Measurements from ENCODE around the gene TBATA.

DNA sequence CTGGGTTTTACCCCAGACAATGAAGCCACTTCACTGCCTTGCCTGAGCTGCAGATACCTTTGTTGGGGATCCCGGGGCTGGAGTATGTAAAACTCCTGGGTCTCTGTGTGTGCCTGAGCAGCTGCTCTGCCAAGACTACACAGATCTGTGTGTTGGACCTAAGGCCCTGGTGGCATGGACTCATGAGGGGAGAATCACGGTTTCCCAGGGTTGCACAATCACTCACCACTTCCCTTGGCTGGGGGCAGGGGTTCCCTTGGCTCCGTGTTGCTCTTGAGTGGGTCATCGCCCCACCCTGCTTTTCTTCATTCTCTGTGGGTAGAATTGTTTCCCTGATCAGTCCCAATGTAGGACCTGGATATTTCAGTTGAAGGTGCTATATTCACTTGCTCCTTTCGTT is 13.9 kb upstream of the TBATA start:
- TF ChIP-seq, protein P1, sequence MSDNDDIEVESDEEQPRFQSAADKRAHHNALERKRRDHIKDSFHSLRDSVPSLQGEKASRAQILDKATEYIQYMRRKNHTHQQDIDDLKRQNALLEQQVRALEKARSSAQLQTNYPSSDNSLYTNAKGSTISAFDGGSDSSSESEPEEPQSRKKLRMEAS (IDR thresholded peaks at IDR 0.05), result no peak
- no peak for TF ChIP-seq EP300 (IDR thresholded peaks at IDR 0.05; ENCODE audit: borderline replicate concordance in 1 of 2, low read depth in 2 of 2, low read length in 2 of 2)
- TF ChIP-seq SIN3A (conservative IDR thresholded peaks at IDR 0.05 in 1 of 2, IDR thresholded peaks at IDR 0.05 in 1 of 2; ENCODE audit: low read depth in 1 of 2, low read length in 2 of 2), result no peak
- TF ChIP-seq RNF2 (IDR thresholded peaks at IDR 0.05; ENCODE audit: borderline replicate concordance, low read depth, low read length, missing control alignments, poor library complexity, severe bottlenecking), result no peak
- TF ChIP-seq, protein P2, sequence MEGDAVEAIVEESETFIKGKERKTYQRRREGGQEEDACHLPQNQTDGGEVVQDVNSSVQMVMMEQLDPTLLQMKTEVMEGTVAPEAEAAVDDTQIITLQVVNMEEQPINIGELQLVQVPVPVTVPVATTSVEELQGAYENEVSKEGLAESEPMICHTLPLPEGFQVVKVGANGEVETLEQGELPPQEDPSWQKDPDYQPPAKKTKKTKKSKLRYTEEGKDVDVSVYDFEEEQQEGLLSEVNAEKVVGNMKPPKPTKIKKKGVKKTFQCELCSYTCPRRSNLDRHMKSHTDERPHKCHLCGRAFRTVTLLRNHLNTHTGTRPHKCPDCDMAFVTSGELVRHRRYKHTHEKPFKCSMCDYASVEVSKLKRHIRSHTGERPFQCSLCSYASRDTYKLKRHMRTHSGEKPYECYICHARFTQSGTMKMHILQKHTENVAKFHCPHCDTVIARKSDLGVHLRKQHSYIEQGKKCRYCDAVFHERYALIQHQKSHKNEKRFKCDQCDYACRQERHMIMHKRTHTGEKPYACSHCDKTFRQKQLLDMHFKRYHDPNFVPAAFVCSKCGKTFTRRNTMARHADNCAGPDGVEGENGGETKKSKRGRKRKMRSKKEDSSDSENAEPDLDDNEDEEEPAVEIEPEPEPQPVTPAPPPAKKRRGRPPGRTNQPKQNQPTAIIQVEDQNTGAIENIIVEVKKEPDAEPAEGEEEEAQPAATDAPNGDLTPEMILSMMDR (IDR thresholded peaks at IDR 0.05; ENCODE audit: control extremely low read depth in 1 of 3, insufficient read depth in 1 of 3, low read depth in 1 of 3, low read length in 3 of 3), result no peak
- no peak for TF ChIP-seq POLR2A (IDR thresholded peaks at IDR 0.05; ENCODE audit: control extremely low read depth in 1 of 2, low read depth in 2 of 2, low read length in 2 of 2)
- no peak for TF ChIP-seq YY1 (IDR thresholded peaks at IDR 0.05; ENCODE audit: low read depth, low read length)
- TF ChIP-seq CEBPB (IDR thresholded peaks at IDR 0.05; ENCODE audit: low read depth, low read length), result no peak

All from H1 (cell line).